SK-N-MC (cell line): Measurements from ENCODE around the gene ANKRD53.

Experiments
- EZH2 ChIP-seq: fragments of 200-600 bp; sonication (generic); IDR thresholded peaks from one replicate; pipeline ENCODE4 v1.6.1; 2017; ENCODE audit warnings: antibody characterized with exemption
- POLR2AphosphoS5 ChIP-seq: IDR thresholded peaks from 2 replicates; pipeline ENCODE4 v1.6.1; 2012; ENCODE audit warnings: mild to moderate bottlenecking, low read depth, low read length, borderline replicate concordance

GRCh38 chr2:70986499-70987189, 8.2 kb downstream of the ANKRD53 start:
- TF ChIP-seq POLR2AphosphoS5 = no peak
- TF ChIP-seq EZH2 = no peak
